Right ventricle myocardium inferior (tissue), 1 donor: ENCODE measurements around the gene ORC5. TPM values are rescaled to one million over a fixed set of nuclear protein-coding genes. Genes with fewer than 3 reads are reported as not detected.
"Not testable (repeated sequence)": the region's sequence is repeated elsewhere in the genome, so short reads cannot be mapped to it uniquely, and the experiment has no call there.

Experiments used
- ATAC-seq: fragments of 200-7000 bp; cut with Tn5 transposase; one replicate; pipeline ENCODE4 v1.9.1; 2020; ENCODE audit warnings: mild to moderate bottlenecking, moderate library complexity
- DNase-seq: peaks from one replicate; pipeline ENCODE4 v3.0.0; 2021; ENCODE audit errors: missing footprints
- intact Hi-C: fragments of 100-400 bp; cut with DNase I; formaldehyde crosslinking; loops from one replicate; pipeline ENCODE4 v1.11.0; 2022
- total RNA-seq: library from RNA; stranded (reverse); fragmentation: NEBNext Ultra II Directional; extraction: Animal tissue kit (Norgen Biotek cat#: 25700); gene quantifications from one replicate; pipeline ENCODE4 v1.2.1, GENCODE V29; 2021
- donor health status: DM: no; HTN: yes; CAD: no; lungs with severe emphysema.

ORC5 gene
- total RNA-seq, 1 donor from 2014 or later = 7.1 TPM

- intact Hi-C loops = no loop called here
- no peak for DNase-seq
- ATAC-seq = no peak
Measured at GRCh38 chr7:104206841-104207240, 972 bp downstream of the ORC5 start.

DNA sequence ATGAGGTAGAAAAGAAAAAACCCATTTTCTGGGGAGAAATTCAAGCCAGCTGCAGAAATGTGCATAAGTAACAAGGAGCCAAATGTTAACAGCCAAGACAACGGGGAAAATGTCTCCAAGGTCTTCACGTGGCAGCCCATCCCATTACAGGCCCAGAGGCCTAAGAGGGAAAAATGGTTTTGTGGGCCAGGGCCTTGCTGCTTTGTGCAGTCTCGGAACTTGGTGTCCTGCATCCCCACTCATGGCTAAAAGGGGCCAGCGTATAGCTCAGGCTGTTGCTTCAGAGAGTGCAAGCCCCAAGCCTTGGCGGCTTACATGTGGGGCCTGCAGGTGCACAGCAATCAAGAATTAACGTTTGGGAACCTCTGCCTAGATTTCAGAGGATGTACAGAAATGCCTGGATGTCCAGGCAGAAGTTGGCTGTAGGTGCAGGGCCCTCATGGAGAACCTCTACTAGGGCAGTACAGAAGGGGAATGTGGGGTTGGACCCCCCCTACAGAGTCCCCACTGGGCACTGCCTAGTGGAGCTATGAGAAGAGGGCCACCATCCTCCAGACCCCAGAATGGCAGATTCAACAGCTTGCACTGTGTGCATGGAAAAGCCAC, 9.0 kb downstream of the ORC5 start:
- intact Hi-C loops = no loop called here
- DNase-seq (no peak), ATAC-seq (no peak)

GRCh38 chr7:104196161-104196560, 11.7 kb downstream of the ORC5 start:
- no peak for DNase-seq
- no peak for ATAC-seq
- intact Hi-C loops = no loop called here

GRCh38 chr7:104192434-104192833, 15.4 kb downstream of the ORC5 start:
- intact Hi-C loops = no loop called here

DNA sequence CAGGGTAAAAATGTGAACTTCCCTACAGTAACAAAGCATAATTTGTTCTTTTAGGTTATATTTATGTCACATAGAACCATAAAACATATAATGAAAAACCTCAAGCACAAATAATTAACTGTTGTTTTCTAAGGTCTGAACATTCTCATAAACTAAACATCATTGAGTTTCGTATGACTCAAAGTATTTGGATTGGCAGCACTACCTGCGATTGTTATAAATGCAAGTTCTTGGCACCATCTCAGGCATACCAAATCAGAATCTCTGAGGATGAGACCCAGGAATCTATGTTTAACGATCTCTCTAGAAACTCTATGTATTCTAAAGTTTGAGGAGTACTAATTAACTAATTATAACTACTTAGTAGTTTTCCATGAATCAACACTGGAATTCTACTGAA, 22.5 kb downstream of the ORC5 start:
- DNase-seq (no peak), ATAC-seq (no peak)
- intact Hi-C loops = no loop called here

More at GRCh38 chr7:104192434-104192833, 15.4 kb downstream of the ORC5 start:
- DNase-seq = no peak
- ATAC-seq = no peak

- DNase-seq (no peak), ATAC-seq (no peak)
- intact Hi-C loops = no loop called here
Measured at GRCh38 chr7:104179178-104179577, 28.6 kb downstream of the ORC5 start.

DNA sequence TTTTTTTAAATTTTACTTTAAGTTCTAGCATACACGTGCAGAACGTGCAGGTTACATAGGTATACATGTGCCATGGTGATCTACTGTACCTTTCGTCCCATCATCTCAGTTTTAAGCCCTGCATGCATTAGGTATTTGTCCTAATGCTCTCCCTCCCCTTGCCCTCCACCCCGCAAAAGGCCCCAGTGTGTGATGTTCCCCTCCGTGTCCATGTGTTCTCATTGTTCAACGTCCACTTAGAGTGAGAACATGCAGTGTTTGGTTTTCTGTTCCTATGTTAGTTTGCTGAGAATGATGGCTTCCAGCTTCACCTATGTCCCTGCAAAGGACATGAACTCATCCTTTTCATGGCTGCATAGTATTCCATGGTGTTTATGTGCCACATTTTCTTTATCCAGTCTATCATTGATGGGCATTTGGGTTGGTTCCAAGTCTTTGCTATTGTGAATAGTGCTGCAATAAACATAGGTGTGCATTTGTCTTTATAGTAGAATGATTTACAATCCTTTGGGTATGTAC, 30.2 kb downstream of the ORC5 start:
- ATAC-seq, intact Hi-C loops: not testable (repeated sequence)
- peak; percentile 46 for DNase-seq

- intact Hi-C loops = no loop called here
- ATAC-seq (no peak), DNase-seq (no peak)
Measured at GRCh38 chr7:104176332-104176731, 31.5 kb downstream of the ORC5 start.

GRCh38 chr7:104175361-104175984, 32.3 kb downstream of the ORC5 start:
- ATAC-seq = no peak
- no peak for DNase-seq
- intact Hi-C loops = no loop called here

- ATAC-seq (no peak), DNase-seq (no peak)
- intact Hi-C loops = no loop called here
Measured at GRCh38 chr7:104174798-104175197, 33.0 kb downstream of the ORC5 start.

GRCh38 chr7:104162081-104162480, 45.7 kb downstream of the ORC5 start:
- intact Hi-C loops = loop anchor here (5.0 kb wide), 1 partner anchor 590 kb away; no protein-coding TSS in a partner anchor
- peak; percentile 39 for ATAC-seq
- no peak for DNase-seq

DNA sequence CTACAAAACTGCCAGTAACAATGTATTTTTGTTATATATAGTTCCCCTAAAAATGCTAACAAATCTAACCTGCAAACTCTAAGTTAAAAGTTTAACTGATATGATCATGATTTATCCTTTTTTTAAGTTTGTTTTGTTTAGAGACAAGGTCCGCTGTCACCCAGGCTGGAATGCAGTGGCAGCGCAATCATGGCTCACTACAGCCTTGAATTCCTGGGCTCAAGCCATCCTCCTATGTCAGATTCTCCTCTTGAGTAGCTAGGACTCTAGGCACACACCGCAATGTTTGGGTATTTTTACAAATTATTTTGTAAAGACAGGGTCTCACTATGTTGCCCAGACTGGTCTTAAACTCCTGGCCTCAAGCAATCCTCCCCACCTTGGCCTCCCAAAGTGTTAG, 46.6 kb downstream of the ORC5 start:
- DNase-seq (no peak), ATAC-seq (no peak)
- intact Hi-C loops = loop anchor here (2.0 to 5.0 kb wide), 2 partner anchors 589 to 636 kb away; no protein-coding TSS in a partner anchor

DNA sequence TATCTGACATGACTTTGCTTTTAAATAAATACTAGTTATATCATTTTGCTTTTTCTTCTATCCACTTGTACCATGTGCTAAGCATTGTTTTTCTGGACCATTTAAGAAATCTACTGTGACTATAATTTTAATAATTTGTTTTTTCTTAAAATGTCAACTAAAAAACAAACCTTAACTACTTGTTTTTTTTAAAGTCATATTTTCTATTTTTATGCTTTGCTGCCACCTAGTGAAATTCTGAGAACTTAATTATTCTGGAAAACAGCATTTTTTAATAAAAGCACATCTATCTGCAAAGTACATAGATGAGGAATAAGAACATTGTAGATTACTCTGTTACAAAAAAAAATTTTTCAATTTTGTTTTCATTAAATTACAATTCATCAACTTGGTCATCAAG, 47.4 kb downstream of the ORC5 start:
- DNase-seq (no peak), ATAC-seq (no peak)
- intact Hi-C loops = loop anchor here (2.0 to 5.0 kb wide), 2 partner anchors 588 to 636 kb away; no protein-coding TSS in a partner anchor

- intact Hi-C loops = no loop called here
- DNase-seq (no peak), ATAC-seq (no peak)
Measured at GRCh38 chr7:104156842-104157277, 51.0 kb downstream of the ORC5 start.

GRCh38 chr7:104153287-104153686, 54.5 kb downstream of the ORC5 start:
- no peak for ATAC-seq
- intact Hi-C loops = no loop called here
- DNase-seq = no peak

- ATAC-seq = no peak
- intact Hi-C loops = no loop called here
- DNase-seq = no peak
Measured at GRCh38 chr7:104152468-104152867, 55.3 kb downstream of the ORC5 start.

GRCh38 chr7:104150470-104150869, 57.3 kb downstream of the ORC5 start:
- no peak for ATAC-seq
- no peak for DNase-seq
- intact Hi-C loops = no loop called here

DNA sequence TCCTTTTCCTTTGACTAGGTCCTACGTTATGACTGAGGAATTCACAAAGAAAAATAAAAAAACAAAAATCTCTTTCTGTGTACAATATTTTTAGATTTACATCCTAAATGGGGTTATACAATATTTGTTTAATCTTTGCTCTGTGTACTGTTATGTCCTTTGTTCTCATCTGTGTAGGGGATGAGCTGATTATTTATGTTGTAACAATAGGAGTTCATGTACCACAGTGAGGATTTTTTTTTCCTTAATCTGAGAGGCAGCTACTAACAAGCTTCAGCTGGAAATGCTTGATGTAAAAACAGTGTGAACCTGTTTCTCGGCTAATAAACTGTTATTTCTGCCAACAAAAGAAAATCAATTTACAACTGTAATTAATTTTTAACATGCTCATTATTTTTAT, 58.0 kb downstream of the ORC5 start:
- no peak for ATAC-seq
- DNase-seq = no peak
- intact Hi-C loops = no loop called here

- ATAC-seq (no peak), DNase-seq (no peak)
- intact Hi-C loops = no loop called here
Measured at GRCh38 chr7:104142147-104142546, 65.7 kb downstream of the ORC5 start.

DNA sequence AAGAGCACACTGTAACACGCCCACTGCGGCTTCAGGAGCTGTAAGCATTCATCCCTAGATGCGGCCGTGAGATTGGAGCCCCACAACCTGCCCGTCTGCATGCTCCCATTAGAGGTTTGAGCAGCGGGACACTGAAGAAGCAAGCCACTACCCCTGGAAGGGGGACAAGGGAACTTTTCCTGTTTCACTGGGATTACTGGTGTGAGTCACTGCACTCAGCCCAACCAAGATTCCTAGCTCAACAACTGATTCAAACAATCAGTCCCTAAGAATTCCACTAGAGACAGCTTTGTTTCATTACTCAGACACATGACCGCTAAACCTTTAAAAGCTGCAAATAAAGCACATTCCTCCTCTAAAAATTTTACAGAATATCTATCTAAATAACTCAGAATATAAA, 69.8 kb downstream of the ORC5 start:
- ATAC-seq = no peak
- intact Hi-C loops = no loop called here
- DNase-seq = no peak
